HepG2 (cell line): ENCODE results near the gene DST. TPM values are rescaled to one million over a fixed set of nuclear protein-coding genes. Genes with fewer than 3 reads are reported as not detected.

Experiments
- ATAC-seq: fragments of 200-7000 bp; cut with Tn5 transposase; 3 replicates; pipeline ENCODE4 v1.9.1; 2020; ENCODE audit warnings: mild to moderate bottlenecking, moderate library complexity
- BruUV-seq: library from RNA; stranded (reverse); fragments of 400-500 nt; replicated peaks from 2 replicates; lab custom pipeline; 2021; lab: Mats Ljungman, UMichigan
- CTCF ChIA-PET: fragments of 300-600 bp; formaldehyde crosslinking; extraction: SDS; loops from one replicate; lab custom pipeline; 2021; ENCODE audit warnings: low total read pairs, inconsistent platforms, low intra/inter-chr PET ratio; lab: Yijun Ruan, JAX
- POLR2A ChIA-PET: fragments of 350-600 bp; sonication (Branson Sonifier 250); formaldehyde crosslinking; loops from one replicate; lab custom pipeline; 2020; ENCODE audit warnings: antibody characterized with exemption, inconsistent platforms; lab: Yijun Ruan, JAX
- DNase-seq: peaks from one replicate; pipeline ENCODE4 v3.0.0-alpha.2; 2015; ENCODE audit warnings: low spot score
- FAIRE-seq: peaks from 3 replicates; lab custom pipeline; 2011; peaks lifted over from hg19 to GRCh38; lab: Jason Lieb, UNC
- H2AFZ ChIP-seq: one replicate; pipeline ENCODE4 v1.6.1; 2011; ENCODE audit warnings: low read length, inconsistent platforms
- H3K27ac ChIP-seq: fragments of 300-600 bp; 3 replicates; pipeline ENCODE4 v1.8.0; 2011; ENCODE audit warnings: mixed run types, mild to moderate bottlenecking, mixed read lengths, low read length, inconsistent platforms; ENCODE audit not compliant: insufficient read depth; ENCODE audit errors: extremely low read length
- H3K27me3 ChIP-seq, 2 experiments: fragments of 200-600 bp in 1 of 2; 2 replicates in 1 of 2; 3 replicates in 1 of 2; pipeline versions ENCODE4 v1.6.0 to v1.8.0; 2011; ENCODE audit warnings: low read length in 2 of 2, mild to moderate bottlenecking in 2 of 2, moderate library complexity in 2 of 2, inconsistent platforms in 1 of 2; ENCODE audit not compliant: insufficient read depth in 2 of 2, control insufficient read depth in 1 of 2
- H3K36me3 ChIP-seq, 2 experiments: fragments of 200-600 bp in 1 of 2; replicated peaks in 1 of 2; 2 replicates in 1 of 2; 3 replicates in 1 of 2; pipeline versions ENCODE4 v1.5.1 to v1.8.0; 2011; ENCODE audit warnings: low read length in 2 of 2, inconsistent platforms in 1 of 2; ENCODE audit not compliant: insufficient read depth in 2 of 2, control insufficient read depth in 1 of 2
- H3K4me1 ChIP-seq: 2 replicates; pipeline ENCODE4 v1.5.1; 2012; ENCODE audit warnings: low read length, inconsistent platforms; ENCODE audit not compliant: insufficient read depth
- H3K4me2 ChIP-seq: 2 replicates; pipeline ENCODE4 v1.6.0; 2011; ENCODE audit warnings: low read depth, low read length, inconsistent platforms
- H3K4me3 ChIP-seq, 3 experiments: fragments of 200-600 bp in 1 of 3; sonication (generic), shearing (Covaris generic) in 1 of 3; replicated peaks in 1 of 3; 2 replicates each; pipeline ENCODE4 v1.5.1; 2011 to 2016; ENCODE audit warnings: low read length in 3 of 3, inconsistent platforms in 2 of 3, low read depth in 2 of 3, mild to moderate bottlenecking in 2 of 3, control low read depth in 1 of 3, mixed read lengths in 1 of 3; ENCODE audit not compliant: insufficient read depth in 1 of 3
- H3K79me2 ChIP-seq: one replicate; pipeline ENCODE4 v1.6.1; 2011; ENCODE audit warnings: low read length, inconsistent platforms; ENCODE audit not compliant: insufficient read depth
- H3K9ac ChIP-seq: 2 replicates; pipeline ENCODE4 v1.6.0; 2011; ENCODE audit warnings: mild to moderate bottlenecking, low read depth, low read length, inconsistent platforms; ENCODE audit not compliant: insufficient read depth
- H3K9me3 ChIP-seq: 2 replicates; pipeline ENCODE4 v1.5.1; 2012; ENCODE audit warnings: mild to moderate bottlenecking, low read length
- H4K20me1 ChIP-seq: 2 replicates; pipeline ENCODE4 v1.6.0; 2011; ENCODE audit warnings: inconsistent platforms, mild to moderate bottlenecking, low read length, moderate library complexity; ENCODE audit not compliant: insufficient read depth
- GZF1 ChIP-seq: sonication (generic); formaldehyde crosslinking; IDR thresholded peaks from 2 replicates; pipeline ENCODE4 v1.5.1; 2020; ENCODE audit warnings: mild to moderate bottlenecking, missing genetic modification reagents
- HMGA1 ChIP-seq: sonication (generic); formaldehyde crosslinking; conservative IDR thresholded peaks from 2 replicates; pipeline ENCODE4 v1.4.0; 2020; ENCODE audit warnings: missing genetic modification reagents
- ISL2 ChIP-seq: sonication (generic); formaldehyde crosslinking; IDR thresholded peaks from 2 replicates; pipeline ENCODE4 v1.5.0; 2020; ENCODE audit warnings: missing genetic modification reagents
- RAD51 ChIP-seq: fragments of 450-650 bp; IDR thresholded peaks from 2 replicates; pipeline ENCODE4 v1.6.1; 2016; ENCODE audit warnings: borderline replicate concordance
- RELA ChIP-seq: sonication (generic); formaldehyde crosslinking; IDR thresholded peaks from 2 replicates; pipeline ENCODE4 v1.4.0; 2020; ENCODE audit warnings: missing genetic modification reagents
- RFXAP ChIP-seq: sonication (generic); formaldehyde crosslinking; IDR thresholded peaks from 2 replicates; pipeline ENCODE4 v1.4.0; 2020; ENCODE audit warnings: missing genetic modification reagents, borderline replicate concordance
- SMARCE1 ChIP-seq: fragments of 450-650 bp; IDR thresholded peaks from 2 replicates; pipeline ENCODE4 v1.6.1; 2017; ENCODE audit warnings: borderline replicate concordance
- TBL1XR1 ChIP-seq: fragments of 150-350 bp; IDR thresholded peaks from 2 replicates; pipeline ENCODE4 v1.6.1; 2014; ENCODE audit warnings: borderline replicate concordance, low read length; ENCODE audit not compliant: partially characterized antibody
- TOPORS ChIP-seq: sonication (generic); formaldehyde crosslinking; IDR thresholded peaks from 2 replicates; pipeline ENCODE4 v1.8.0; 2023; ENCODE audit warnings: mild to moderate bottlenecking, missing genetic modification reagents
- YEATS4 ChIP-seq: sonication (generic); formaldehyde crosslinking; IDR thresholded peaks from 2 replicates; pipeline ENCODE4 v1.4.0; 2020; ENCODE audit warnings: missing genetic modification reagents, borderline replicate concordance
- ZNF343 ChIP-seq: sonication (generic); formaldehyde crosslinking; IDR thresholded peaks from 2 replicates; pipeline ENCODE4 v1.4.0; 2020; ENCODE audit warnings: mild to moderate bottlenecking, missing genetic modification reagents
- ZNF510 ChIP-seq: sonication (generic); formaldehyde crosslinking; IDR thresholded peaks from 2 replicates; pipeline ENCODE4 v1.4.0; 2020; ENCODE audit warnings: low read depth, mild to moderate bottlenecking, missing genetic modification reagents
- ZNF747 ChIP-seq: sonication (generic); formaldehyde crosslinking; IDR thresholded peaks from 2 replicates; pipeline ENCODE4 v1.8.1; 2023; ENCODE audit warnings: missing genetic modification reagents, mild to moderate bottlenecking, borderline replicate concordance
- ZNF772 ChIP-seq: sonication (generic); formaldehyde crosslinking; IDR thresholded peaks from 2 replicates; pipeline ENCODE4 v1.5.0; 2020; ENCODE audit warnings: mild to moderate bottlenecking, missing genetic modification reagents
- ZNF780A ChIP-seq: sonication (generic); formaldehyde crosslinking; IDR thresholded peaks from 2 replicates; pipeline ENCODE4 v1.8.0; 2022; ENCODE audit warnings: mild to moderate bottlenecking, missing genetic modification reagents, moderate library complexity
- ZSCAN22 ChIP-seq: sonication (generic); formaldehyde crosslinking; IDR thresholded peaks from 2 replicates; pipeline ENCODE4 v1.4.0; 2020; ENCODE audit warnings: mild to moderate bottlenecking, missing genetic modification reagents
- WGBS: methylation state at CpG from one replicate; pipeline ENCODE4 v1.1.6; 2017; ENCODE audit warnings: low lambda C conversion rate; 5-methylcytosine and 5-hydroxymethylcytosine counted together
- in situ Hi-C: cut with HindIII; loops from 2 replicates; pipeline ENCODE4 v1.10.0; 2017; ENCODE audit warnings: low pct_unique_long_range_greater_than_20kb; ENCODE audit not compliant: extremely low pct_ligation_motif_present
- intact Hi-C: fragments of 100-400 bp; cut with micrococcal nuclease; formaldehyde crosslinking; loops from one replicate; pipeline ENCODE4 v1.10.0; 2022; ENCODE audit not compliant: unreplicated experiment
- polyA plus RNA-seq, 8 experiments: library from polyadenylated mRNA; depleted of rRNA in 3 of 8; stranded (reverse) in 7 of 8; unstranded in 1 of 8; fragments of >200 nt; fragmentation: Illumina TruSeq in 4 of 8; extraction: Trizol in 4 of 8; gene quantifications; 2 replicates each; pipeline versions ENCODE4 v1.2.1 to v1.2.3, GENCODE V29; 2011 to 2016; ENCODE audit warnings: low read depth in 4 of 8, missing spikeins in 1 of 8, mixed read lengths in 1 of 8; ENCODE audit not compliant: insufficient read depth in 1 of 8
- total RNA-seq, 5 experiments: library from RNA; depleted of rRNA; stranded (reverse); fragments of >200 nt; fragmentation: Illumina TruSeq; extraction: Trizol; gene quantifications; 2 replicates each; pipeline ENCODE4 v1.2.3, GENCODE V29; 2016; ENCODE audit warnings: low read depth in 1 of 5
- TF ChIP-seq, protein P1 (sequence below): sonication (generic); formaldehyde crosslinking; IDR thresholded peaks from 2 replicates; pipeline ENCODE4 v1.8.0; 2022; ENCODE audit warnings: missing genetic modification reagents, low read depth, mild to moderate bottlenecking, borderline replicate concordance
- TF ChIP-seq, protein P2 (sequence below): sonication (generic); formaldehyde crosslinking; IDR thresholded peaks from 2 replicates; pipeline ENCODE4 v1.4.0; 2020; ENCODE audit warnings: missing genetic modification reagents, mild to moderate bottlenecking, borderline replicate concordance

Gene DST
- total and polyA plus RNA-seq, 2 of the 13 experiments (the other 11 are each of a cell fraction or from before 2014, with no cell fraction given): 64.4 to 89.0 TPM

DNA sequence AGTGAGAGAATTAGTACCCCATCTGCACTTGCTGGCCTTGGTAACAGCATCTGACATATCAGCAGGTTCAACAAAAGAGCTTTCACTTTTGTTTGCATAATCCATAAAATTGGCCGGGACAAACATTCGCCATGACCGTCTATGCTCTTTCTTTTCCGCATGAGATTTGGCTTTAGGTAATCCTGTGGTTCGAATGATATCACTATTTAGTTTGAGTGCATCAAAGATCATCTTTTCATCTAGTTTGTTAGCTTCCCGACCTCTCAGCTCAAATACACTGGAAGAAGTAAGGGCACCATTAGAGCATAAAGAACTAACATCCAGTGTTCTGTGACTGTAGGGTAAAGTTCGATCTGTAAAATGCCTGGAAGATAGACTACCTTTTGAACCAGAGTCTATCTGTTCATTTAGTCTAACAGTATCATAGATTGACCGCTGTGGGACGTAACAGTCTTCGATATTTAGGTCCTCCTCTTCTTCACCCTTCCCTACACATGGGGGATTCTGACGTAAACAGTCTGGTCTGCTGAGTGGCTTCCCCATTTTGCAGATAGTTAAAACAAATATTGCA is 101.6 kb downstream of the DST start (continued):
- no peak for TF ChIP-seq RAD51
- TF ChIP-seq TBL1XR1: no peak
- TF ChIP-seq ISL2 (CRISPR knock-in tag): peak; percentile 69
- TF ChIP-seq RFXAP (CRISPR knock-in tag): no peak
- no peak for TF ChIP-seq ZNF780A (CRISPR knock-in tag)
- TF ChIP-seq, protein P1, sequence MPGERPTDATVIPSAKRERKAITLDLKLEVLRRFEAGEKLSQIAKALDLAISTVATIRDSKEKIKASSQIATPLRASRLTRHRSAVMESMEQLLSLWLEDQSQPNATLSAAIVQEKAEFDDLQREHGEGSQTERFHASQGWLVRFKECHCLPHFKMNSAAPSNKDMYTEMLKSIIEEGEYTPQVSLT (CRISPR knock-in tag): no peak
- TF ChIP-seq, protein P2, sequence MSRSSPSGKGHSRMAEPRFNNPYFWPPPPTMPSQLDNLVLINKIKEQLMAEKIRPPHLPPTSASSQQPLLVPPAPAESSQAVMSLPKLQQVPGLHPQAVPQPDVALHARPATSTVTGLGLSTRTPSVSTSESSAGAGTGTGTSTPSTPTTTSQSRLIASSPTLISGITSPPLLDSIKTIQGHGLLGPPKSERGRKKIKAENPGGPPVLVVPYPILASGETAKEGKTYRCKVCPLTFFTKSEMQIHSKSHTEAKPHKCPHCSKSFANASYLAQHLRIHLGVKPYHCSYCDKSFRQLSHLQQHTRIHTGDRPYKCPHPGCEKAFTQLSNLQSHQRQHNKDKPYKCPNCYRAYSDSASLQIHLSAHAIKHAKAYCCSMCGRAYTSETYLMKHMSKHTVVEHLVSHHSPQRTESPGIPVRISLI (CRISPR knock-in tag): no peak
- TF ChIP-seq SMARCE1: no peak
- no peak for TF ChIP-seq RELA (CRISPR knock-in tag)

DNA sequence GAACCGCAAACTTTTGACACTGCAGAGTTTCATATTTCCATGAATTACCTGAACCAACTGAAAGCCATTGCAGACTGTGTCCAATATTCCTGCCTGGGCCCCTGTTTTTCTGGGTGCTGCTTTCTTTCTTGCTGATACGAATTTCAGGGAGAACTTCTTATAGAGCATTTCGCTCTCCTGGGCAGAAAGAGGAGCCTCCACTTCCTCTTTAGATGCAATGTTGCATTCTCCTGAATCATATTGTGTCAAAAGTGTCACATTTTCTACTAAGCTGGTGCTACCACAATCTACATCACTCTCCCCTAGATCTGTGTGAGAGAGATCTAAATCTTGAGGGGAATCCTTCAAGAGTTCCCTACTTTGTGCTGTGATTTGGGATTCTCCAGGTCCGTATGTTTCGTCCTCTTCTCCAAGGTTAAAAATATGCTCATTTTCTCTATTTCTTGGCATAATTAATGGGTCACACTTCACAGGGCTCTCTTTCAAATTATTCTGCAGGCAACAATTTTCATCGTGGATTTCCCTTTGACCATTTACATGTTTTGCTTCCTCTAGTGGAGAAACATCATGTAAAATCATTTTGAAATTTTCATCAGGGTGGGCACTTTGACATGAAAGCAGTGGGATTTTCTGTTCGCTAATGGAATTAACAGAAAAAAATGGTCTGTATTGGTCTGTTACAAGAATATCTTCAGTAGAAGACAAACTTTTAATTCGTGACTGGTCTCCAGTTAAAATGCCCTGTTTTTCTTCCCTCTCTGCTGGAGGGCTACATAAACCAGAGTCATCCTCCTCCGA is 102.3 kb downstream of the DST start:
- Histone ChIP-seq H3K27me3 (no peaks in the 10 kb centered on the region; a peak in 1 of 5 replicates), H3K4me1 (peaks cover 63% of the 10 kb centered on the region), H3K27ac (peak overlapping the region; percentile 92), H3K4me2 (peak overlapping the region; percentile 79), H3K4me3 (peak overlapping the region; percentile 59 to 81 (median 76)), H4K20me1 (no peaks in the 10 kb centered on the region), H3K79me2 (peaks cover 33% of the 10 kb centered on the region), H2AFZ (no peak overlapping the region), H3K36me3 (peaks cover 5 to 7% of the 10 kb centered on the region in 2 experiments; a peak in 3 of 5 replicates), H3K9me3 (no peaks in the 10 kb centered on the region), H3K9ac (peak overlapping the region; percentile 85)
- in situ Hi-C loops: no loop called here
- TF ChIP-seq ZNF747 (CRISPR knock-in tag) (0 out of 2 replicates have a peak, but pooled peaks have one; percentile 38), GZF1 (no peak), ZNF343 (CRISPR knock-in tag) (0 out of 2 replicates have a peak, but pooled peaks have one; percentile 17), TOPORS (peak; percentile 9; the same call in 1 of the 2 replicates), ZNF510 (CRISPR knock-in tag) (peak; percentile 7; the same call in 1 of the 2 replicates), ZSCAN22 (CRISPR knock-in tag) (0 out of 2 replicates have a peak, but pooled peaks have one; percentile 35), YEATS4 (0 out of 2 replicates have a peak, but pooled peaks have one; percentile 3), HMGA1 (CRISPR knock-in tag) (no peak), ZNF772 (CRISPR knock-in tag) (0 out of 2 replicates have a peak, but pooled peaks have one; percentile 56)
- FAIRE-seq (no peak), DNase-seq (no peak), ATAC-seq (no peak)
- POLR2A ChIA-PET: interaction anchor here (1.1 to 3.4 kb wide), 6 partner anchors 14 to 170 kb away, joined by 3 to 27 read pairs (median 14); no protein-coding TSS in a partner anchor
- BruUV-seq: no TSS peak
- CTCF ChIA-PET: no interaction called here
- WGBS: 55% methylated on average over 9 of the region's 9 CpGs
- intact Hi-C loops: loop anchor here (1.0 to 5.0 kb wide), 2 partner anchors 52 to 58 kb away; no protein-coding TSS in a partner anchor
